ENCODE measurements around the gene SCGB2B2. TPM values are rescaled to one million over a fixed set of nuclear protein-coding genes. Genes with fewer than 3 reads are reported as not detected.
"Not testable (repeated sequence)": the region's sequence is repeated elsewhere in the genome, so short reads cannot be mapped to it uniquely, and the experiment has no call there.

The SCGB2B2 gene, protein sequence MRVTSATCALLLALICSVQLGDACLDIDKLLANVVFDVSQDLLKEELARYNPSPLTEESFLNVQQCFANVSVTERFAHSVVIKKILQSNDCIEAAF
- total RNA-seq (2014; rRNA removed; shearing (Covaris generic)): not detected in 2 replicates

DNA sequence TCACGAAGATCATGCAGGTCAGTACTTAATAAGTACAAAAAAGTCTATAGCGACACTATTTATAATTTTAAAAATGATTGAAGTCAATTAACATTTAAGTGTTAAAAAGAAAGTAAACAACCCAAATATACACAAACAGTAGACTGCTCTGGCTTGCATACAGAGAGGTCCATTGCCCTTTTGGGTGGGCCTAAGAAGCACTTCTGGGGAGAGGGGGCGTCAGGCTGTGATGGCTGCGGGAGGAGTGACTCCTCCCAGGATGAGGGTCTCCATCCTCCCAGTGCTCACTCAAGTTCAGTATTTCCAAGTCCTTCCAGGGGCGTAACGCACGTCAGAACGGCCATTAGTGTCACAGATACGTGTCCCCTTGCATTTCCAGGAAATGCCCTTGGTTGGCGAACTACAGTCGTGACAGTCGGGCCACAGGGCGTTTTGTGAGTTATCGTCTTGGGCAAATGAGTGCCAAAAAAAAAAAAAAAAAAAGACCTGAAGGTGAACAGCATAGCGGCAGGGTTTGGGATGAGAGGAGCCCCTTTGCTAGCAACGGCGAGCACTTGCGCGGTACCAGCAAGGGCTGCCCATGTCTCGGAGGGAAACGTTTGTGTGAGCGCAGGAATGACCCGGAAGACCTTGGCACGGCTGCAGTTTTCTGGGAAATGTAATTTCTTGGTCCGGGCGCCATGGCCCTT, at the start of gene SCGB2B2:
Gene SCGB2B2 (minus strand): TSS at position 463 of the 689 bp plus-strand sequence. CDS start 82,596 bp downstream, outside the sequence.
- peak within 1 kb of the TSS; percentile 94 for H3K27ac ChIP-seq
- H3K4me3 ChIP-seq: peak within 1 kb of the TSS; percentile 70
- H3K9me3 ChIP-seq (replicated peaks): no peaks in the 10 kb centered on the region
- peaks cover 34% of the 10 kb centered on the region for H3K36me3 ChIP-seq
- peaks cover 15% of the 10 kb centered on the region for H3K4me1 ChIP-seq (replicated peaks)
- no peaks in the 10 kb centered on the region for H3K27me3 ChIP-seq (replicated peaks)
- peak in 1 of 2 experiments; percentile 97 for DNase-seq (ENCODE audit: low read depth in 1 of 2, low spot score in 2 of 2)

DNA sequence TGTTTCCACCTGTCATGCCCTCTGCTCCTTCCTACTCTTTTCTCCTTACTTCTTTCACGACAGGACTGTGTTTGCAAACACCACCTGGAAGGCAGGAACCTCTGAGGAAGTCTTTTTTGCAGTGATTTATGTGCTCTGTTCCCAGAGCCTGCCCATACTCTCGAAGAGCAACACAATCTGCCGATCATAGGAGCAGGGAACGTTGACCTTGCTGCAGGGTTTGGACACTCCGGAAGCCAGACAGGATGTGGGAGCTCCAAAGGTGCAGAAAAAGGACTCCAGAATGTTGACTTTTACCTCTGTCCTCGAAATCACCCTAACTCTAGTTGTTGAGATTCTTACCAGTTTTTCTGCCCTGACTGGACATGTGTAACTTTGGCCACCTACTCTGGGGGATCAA, 48.4 kb upstream of the SCGB2B2 start:
- Histone ChIP-seq H3K4me3 (no peak overlapping the region), H3K36me3 (no peaks in the 10 kb centered on the region), H3K27ac (no peak overlapping the region), H3K4me1 (replicated peaks) (no peaks in the 10 kb centered on the region), H3K27me3 (replicated peaks) (peaks cover 10% of the 10 kb centered on the region), H3K9me3 (replicated peaks) (no peaks in the 10 kb centered on the region)
- no peak for DNase-seq (ENCODE audit: low read depth in 1 of 2, low spot score in 2 of 2)

DNA sequence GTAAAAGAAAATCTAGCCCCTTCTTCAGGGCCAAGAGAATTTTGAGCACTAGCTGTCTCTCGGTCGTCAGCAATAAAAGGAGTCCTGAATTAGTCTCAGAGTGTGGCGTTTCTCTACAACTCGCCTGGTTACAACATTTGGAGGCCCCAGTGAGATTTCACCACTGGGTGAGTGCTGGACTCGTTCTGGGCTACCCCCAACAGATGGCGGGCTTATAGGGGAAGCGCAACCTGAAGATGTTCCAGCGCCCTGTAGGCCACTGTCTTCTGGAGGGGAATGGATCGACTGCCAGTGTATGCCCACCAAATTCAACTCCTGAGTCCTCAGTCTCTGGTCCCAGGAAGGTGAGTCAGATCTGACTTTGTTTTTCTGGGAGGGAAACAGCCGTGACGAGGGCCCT, 45.4 kb upstream of the SCGB2B2 start:
- H3K4me1 ChIP-seq (replicated peaks): no peaks in the 10 kb centered on the region
- H3K36me3 ChIP-seq: no peaks in the 10 kb centered on the region
- peaks cover 12% of the 10 kb centered on the region for H3K27me3 ChIP-seq (replicated peaks)
- H3K9me3 ChIP-seq (replicated peaks): no peaks in the 10 kb centered on the region
- no peak overlapping the region for H3K27ac ChIP-seq
- no peak for DNase-seq (ENCODE audit: low read depth in 1 of 2, low spot score in 2 of 2)
- no peak overlapping the region for H3K4me3 ChIP-seq

DNA sequence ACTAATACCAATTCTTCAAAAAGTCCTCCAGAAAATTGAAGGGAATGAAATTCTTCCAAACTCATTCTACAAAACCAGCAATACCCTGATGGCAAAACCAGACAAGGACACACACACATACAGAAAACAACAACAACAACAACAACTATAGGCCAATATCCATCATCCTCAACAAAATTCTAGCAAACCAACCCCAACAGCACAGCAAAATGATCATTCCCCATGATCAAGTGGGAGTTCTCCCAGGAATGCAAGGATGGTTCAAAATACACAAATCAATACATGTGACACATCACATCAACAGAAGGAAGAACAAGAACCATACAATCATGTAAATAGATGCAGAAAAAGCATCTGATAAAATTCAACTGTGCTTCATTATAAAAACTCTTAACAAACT, 38.4 kb upstream of the SCGB2B2 start:
- Histone ChIP-seq H3K27me3 (replicated peaks) (0 out of 2 replicates have a peak, but pooled peaks cover 10% of the 10 kb centered on the region), H3K27ac (no peak overlapping the region), H3K4me1 (replicated peaks) (no peaks in the 10 kb centered on the region), H3K9me3 (replicated peaks) (no peaks in the 10 kb centered on the region), H3K4me3 (no peak overlapping the region), H3K36me3 (no peaks in the 10 kb centered on the region)
- no peak for DNase-seq (ENCODE audit: low read depth in 1 of 2, low spot score in 2 of 2)

DNA sequence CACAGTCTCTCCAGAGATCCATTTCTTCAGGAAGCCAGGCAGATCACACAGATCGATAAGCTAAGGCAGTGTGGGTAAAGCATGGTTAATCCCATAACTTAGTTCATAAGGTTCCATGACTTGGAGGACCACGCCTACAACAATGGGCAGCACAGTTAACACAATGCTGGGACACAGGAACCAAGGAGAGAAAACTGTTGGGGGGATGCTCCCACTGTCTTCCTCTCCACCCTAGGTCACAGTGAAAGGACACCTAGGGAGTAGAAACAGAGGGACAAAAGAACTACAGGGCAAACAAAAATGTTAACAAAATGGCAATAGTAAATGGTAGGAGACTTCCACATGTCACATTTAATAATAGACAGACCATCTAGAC, 36.3 kb upstream of the SCGB2B2 start:
- H3K4me3 ChIP-seq: no peak overlapping the region
- 0 out of 2 replicates have a peak, but pooled peaks cover 8% of the 10 kb centered on the region for H3K27me3 ChIP-seq (replicated peaks)
- H3K9me3 ChIP-seq (replicated peaks): no peaks in the 10 kb centered on the region
- H3K36me3 ChIP-seq: no peaks in the 10 kb centered on the region
- no peak for DNase-seq (ENCODE audit: low read depth in 1 of 2, low spot score in 2 of 2)
- no peak overlapping the region for H3K27ac ChIP-seq
- no peaks in the 10 kb centered on the region for H3K4me1 ChIP-seq (replicated peaks)

DNA sequence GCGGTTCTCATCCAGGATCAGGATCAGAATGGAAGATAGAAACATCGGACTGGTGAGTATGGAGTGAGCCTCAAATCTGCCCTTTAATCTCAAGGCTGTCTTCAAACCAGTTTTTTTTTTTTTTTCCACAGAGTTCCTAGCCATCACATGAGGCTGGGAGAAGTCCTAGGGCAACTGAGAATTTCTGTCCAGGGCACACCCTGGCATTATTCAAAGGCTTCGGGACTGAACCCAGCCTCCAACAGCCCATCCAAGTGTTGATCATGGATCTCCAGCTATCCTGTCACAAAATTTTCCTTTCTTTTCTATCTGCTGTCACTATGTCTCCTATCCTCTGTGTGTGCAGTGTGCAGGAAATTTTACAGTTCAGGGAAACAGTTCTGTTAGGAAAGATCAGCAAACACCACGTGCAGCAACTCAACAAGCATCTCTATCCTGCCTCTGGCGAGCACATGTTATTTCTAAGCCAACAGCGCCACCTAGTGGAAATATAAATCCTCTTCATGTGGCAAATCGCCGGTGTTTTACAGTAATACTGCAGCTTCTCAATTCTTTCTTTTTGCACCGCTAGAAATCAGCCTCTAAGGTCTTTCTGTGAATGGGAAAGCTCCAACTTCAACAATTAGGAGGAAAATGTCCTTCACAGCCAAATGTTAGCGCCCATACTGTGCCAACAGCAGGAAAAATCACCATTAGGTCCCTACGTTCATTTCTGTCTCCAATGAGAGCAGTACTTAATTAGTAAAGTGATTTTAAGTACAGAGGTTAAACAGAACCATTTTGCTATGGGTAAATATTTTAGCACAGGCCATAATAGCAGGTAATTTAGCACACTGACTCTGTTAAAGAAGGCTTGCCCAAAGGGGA, 35.7 kb upstream of the SCGB2B2 start:
- Histone ChIP-seq H3K27ac (no peak overlapping the region), H3K4me1 (replicated peaks) (no peaks in the 10 kb centered on the region), H3K36me3 (no peaks in the 10 kb centered on the region), H3K27me3 (replicated peaks) (0 out of 2 replicates have a peak, but pooled peaks cover 8% of the 10 kb centered on the region), H3K9me3 (replicated peaks) (no peaks in the 10 kb centered on the region; the same call in 1 of the 2 replicates), H3K4me3 (no peak overlapping the region)
- DNase-seq (ENCODE audit: low read depth in 1 of 2, low spot score in 2 of 2): peak in 1 of 2 experiments; percentile 42

DNA sequence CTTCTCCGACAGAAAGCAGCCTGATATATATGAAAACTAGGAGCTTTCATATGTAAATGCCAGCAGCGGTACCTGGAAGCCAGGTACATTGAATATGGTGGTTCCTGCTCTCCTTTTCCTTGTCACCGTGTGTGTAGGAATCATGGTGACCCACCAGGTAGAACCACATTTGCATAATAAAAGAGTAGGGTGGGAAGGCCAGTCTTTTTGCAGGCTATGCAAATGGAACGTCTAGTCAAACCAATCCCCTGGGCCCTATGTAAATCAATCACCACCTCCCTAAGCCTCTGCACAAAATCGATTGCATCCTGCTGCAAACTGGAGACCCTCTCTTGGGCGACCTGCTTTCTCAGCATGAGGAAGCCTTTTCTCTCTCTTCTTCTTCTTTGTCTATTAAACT, 34.9 kb upstream of the SCGB2B2 start:
- H3K4me1 ChIP-seq (replicated peaks): no peaks in the 10 kb centered on the region
- 0 out of 2 replicates have a peak, but pooled peaks cover 8% of the 10 kb centered on the region for H3K27me3 ChIP-seq (replicated peaks)
- DNase-seq (ENCODE audit: low read depth in 1 of 2, low spot score in 2 of 2): no peak
- H3K9me3 ChIP-seq (replicated peaks): no peaks in the 10 kb centered on the region; the same call in 1 of the 2 replicates
- H3K36me3 ChIP-seq: no peaks in the 10 kb centered on the region
- H3K27ac ChIP-seq: no peak overlapping the region
- no peak overlapping the region for H3K4me3 ChIP-seq

DNA sequence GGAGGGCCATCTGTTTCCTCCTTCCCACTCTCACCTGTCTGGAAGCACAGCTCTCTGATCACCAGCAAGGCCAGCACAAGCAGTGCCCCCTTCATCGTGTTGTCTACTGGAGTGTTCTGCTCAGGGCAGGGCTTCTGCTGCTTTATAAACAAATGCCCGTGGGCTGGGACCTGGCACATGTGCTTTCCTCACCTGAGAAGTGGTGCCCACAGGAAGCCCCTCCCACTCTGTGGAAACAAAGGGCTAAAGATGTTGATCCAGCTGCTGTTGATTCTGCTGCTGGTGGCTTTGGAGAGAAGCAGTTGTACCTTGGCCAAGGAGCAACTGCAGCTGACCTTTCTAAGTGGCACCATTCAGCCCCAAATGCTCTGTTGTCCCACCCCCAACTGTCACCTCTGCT, 30.7 kb upstream of the SCGB2B2 start:
- Histone ChIP-seq H3K9me3 (replicated peaks) (no peaks in the 10 kb centered on the region; the same call in 1 of the 2 replicates), H3K4me3 (no peak overlapping the region), H3K36me3 (no peaks in the 10 kb centered on the region), H3K27ac (no peak overlapping the region), H3K27me3 (replicated peaks) (no peaks in the 10 kb centered on the region), H3K4me1 (replicated peaks) (no peaks in the 10 kb centered on the region)
- no peak for DNase-seq (ENCODE audit: low read depth in 1 of 2, low spot score in 2 of 2)

DNA sequence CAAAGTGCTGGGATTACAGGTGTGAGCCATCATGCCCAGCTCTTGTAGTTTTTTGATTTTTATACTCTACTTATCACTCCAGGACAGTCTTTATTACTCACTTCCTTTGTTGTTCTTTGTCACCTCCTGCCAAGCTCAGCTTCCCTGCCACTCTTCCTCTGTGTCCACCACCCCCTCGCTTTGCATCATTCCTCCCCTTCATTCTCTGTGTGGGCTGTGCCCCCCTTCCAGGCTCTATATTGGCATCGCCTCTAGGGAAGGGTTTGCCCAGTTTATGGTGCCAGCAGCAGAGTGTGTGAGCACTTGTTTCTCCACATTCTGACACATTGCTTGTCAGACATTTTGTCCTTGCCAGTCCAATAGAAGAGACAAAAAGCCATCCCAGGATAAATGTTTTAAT, 15.6 kb upstream of the SCGB2B2 start:
- H3K4me1 ChIP-seq (replicated peaks): no peaks in the 10 kb centered on the region
- no peak overlapping the region for H3K27ac ChIP-seq
- H3K27me3 ChIP-seq (replicated peaks): no peaks in the 10 kb centered on the region
- no peaks in the 10 kb centered on the region for H3K9me3 ChIP-seq (replicated peaks)
- no peaks in the 10 kb centered on the region for H3K36me3 ChIP-seq
- no peak for DNase-seq (ENCODE audit: low read depth in 1 of 2, low spot score in 2 of 2)
- H3K4me3 ChIP-seq: no peak overlapping the region

DNA sequence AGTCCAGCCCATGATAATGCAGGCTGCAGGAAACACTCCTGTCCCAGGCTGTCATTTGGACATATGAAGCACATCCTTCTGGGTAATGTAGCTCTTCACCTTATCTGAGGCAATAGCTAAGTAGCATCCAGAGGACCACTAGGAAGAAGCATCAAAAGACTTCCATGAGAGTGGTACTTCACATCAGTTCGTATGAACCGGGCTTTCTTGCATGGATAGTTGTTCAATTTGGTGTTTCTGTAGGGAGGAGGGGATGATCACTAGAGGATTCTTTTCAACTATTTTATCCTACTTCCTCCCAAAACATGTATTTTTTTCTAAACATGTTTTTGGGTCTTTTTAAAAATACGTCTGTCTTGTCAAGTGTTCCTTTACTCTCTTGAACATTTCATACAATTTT, 13.4 kb upstream of the SCGB2B2 start:
- DNase-seq (ENCODE audit: low read depth in 1 of 2, low spot score in 2 of 2): no peak
- no peak overlapping the region for H3K4me3 ChIP-seq
- no peaks in the 10 kb centered on the region for H3K27me3 ChIP-seq (replicated peaks)
- H3K9me3 ChIP-seq (replicated peaks): 0 out of 2 replicates have a peak, but pooled peaks cover 5% of the 10 kb centered on the region
- H3K36me3 ChIP-seq: peaks cover 1% of the 10 kb centered on the region; the same call in 1 of the 2 replicates
- no peaks in the 10 kb centered on the region for H3K4me1 ChIP-seq (replicated peaks)
- H3K27ac ChIP-seq: no peak overlapping the region

DNA sequence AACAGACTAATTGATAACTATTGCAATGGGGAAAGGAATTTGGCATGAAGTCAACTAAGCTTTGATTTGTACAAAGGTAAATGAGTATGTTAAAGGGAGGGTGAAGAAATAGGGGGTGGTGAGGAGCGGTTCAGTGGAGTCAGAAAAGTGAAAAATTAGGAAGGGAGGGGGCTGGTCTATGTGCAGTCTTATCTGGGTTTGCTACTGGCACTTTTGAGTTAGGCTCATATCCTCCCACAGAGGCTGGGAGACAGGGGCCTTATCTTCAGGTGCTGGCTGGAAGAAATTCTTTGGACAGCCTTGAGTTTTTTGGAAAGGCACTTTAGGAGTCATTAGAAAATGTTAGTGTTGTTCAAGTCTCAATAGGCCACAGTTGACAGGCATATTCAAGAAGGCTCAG, 11.6 kb upstream of the SCGB2B2 start:
- H3K36me3 ChIP-seq: peaks cover 14% of the 10 kb centered on the region
- no peaks in the 10 kb centered on the region for H3K27me3 ChIP-seq (replicated peaks)
- H3K4me3 ChIP-seq: no peak overlapping the region
- no peak overlapping the region for H3K27ac ChIP-seq
- 0 out of 2 replicates have a peak, but pooled peaks cover 5% of the 10 kb centered on the region for H3K9me3 ChIP-seq (replicated peaks)
- no peaks in the 10 kb centered on the region for H3K4me1 ChIP-seq (replicated peaks)
- DNase-seq (ENCODE audit: low read depth in 1 of 2, low spot score in 2 of 2): no peak

DNA sequence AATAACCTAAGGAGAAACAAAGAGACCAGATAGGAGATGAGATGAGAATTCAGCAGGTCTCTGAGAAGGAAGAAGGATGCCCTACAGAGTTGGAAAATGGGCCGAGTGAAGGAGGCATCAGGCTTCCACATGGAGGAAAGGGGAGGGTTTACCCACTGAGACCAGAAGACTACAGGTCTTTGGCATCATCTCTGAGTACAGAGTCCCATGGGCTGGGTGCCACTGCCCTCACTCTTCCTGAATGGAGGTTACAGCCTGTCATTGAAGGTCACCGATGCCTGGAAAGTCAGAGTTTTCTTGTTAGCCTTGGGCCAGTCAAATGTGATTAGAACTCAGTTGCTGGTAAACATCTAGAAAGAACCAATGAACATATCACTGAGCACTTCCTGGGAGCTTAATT, 10.4 kb upstream of the SCGB2B2 start:
- H3K27ac ChIP-seq: no peak overlapping the region

DNA sequence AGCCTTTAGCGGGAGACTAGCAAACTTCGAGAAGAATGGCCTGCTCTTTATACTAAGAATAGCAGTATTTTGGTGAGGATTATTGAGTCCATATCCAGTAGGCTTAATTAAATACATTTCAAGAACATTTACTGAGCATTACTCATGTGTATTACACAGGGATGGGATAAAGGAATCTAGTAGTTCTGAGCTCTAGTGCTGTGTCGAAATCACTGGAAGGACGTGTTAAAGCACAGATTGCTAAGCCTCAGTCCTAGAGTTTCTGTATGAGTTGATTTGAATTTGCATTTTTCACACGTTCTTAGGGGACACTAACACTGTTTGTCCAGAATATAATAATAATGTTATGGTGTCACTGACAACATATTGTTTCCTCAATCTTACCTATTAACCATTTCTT, 9.5 kb upstream of the SCGB2B2 start:
- no peak for DNase-seq (ENCODE audit: low read depth in 1 of 2, low spot score in 2 of 2)
- H3K4me1 ChIP-seq (replicated peaks): no peaks in the 10 kb centered on the region

More for the DNA sequence above, 10.4 kb upstream of the SCGB2B2 start:
- Histone ChIP-seq H3K4me1 (replicated peaks) (no peaks in the 10 kb centered on the region), H3K27me3 (replicated peaks) (no peaks in the 10 kb centered on the region), H3K4me3 (no peak overlapping the region), H3K9me3 (replicated peaks) (0 out of 2 replicates have a peak, but pooled peaks cover 5% of the 10 kb centered on the region), H3K36me3 (peaks cover 25% of the 10 kb centered on the region)
- DNase-seq (ENCODE audit: low read depth in 1 of 2, low spot score in 2 of 2): no peak

DNA sequence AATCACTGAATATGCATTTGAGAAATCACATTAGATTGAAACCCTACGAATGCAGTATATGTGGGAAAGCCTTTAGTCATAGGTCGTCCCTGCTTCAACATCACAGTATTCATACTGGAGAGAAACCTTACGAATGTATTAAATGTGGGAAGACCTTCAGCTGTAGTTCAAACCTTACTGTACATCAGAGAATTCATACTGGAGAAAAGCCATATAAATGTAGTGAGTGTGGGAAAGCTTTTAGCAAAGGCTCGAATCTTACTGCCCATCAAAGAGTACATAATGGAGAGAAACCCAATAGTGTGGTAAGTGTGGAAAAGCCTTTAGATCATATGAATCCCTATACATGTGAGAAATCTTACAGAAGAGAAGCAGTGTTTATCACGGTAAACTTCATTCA, 8.3 kb upstream of the SCGB2B2 start:
- H3K27ac ChIP-seq; H3K27me3 ChIP-seq (replicated peaks); DNase-seq (ENCODE audit: low read depth in 1 of 2, low spot score in 2 of 2); H3K4me3 ChIP-seq; H3K9me3 ChIP-seq (replicated peaks); H3K4me1 ChIP-seq (replicated peaks): not testable (repeated sequence)
- H3K36me3 ChIP-seq: peaks cover 45% of the 10 kb centered on the region

More for the DNA sequence above, 9.5 kb upstream of the SCGB2B2 start:
- H3K36me3 ChIP-seq: peaks cover 34% of the 10 kb centered on the region
- no peaks in the 10 kb centered on the region for H3K27me3 ChIP-seq (replicated peaks)
- no peak overlapping the region for H3K4me3 ChIP-seq
- H3K27ac ChIP-seq: no peak overlapping the region
- 0 out of 2 replicates have a peak, but pooled peaks cover 5% of the 10 kb centered on the region for H3K9me3 ChIP-seq (replicated peaks)
